CD4-positive, alpha-beta memory T cell (primary cell): Measurements from ENCODE around the gene OSGIN1. TPM values are rescaled to one million over a fixed set of nuclear protein-coding genes. Genes with fewer than 3 reads are reported as not detected.

Experiments used
- CTCF ChIA-PET: fragments of 350-600 bp; sonication (Branson Sonifier 250); formaldehyde crosslinking; loops from one replicate; lab custom pipeline; 2021; ENCODE audit warnings: inconsistent platforms; ENCODE audit not compliant: partially characterized antibody; lab: Charles Lee
- POLR2A ChIA-PET: fragments of 350-600 bp; sonication (Branson Sonifier 250); formaldehyde crosslinking; loops from one replicate; lab custom pipeline; 2021; ENCODE audit not compliant: partially characterized antibody; lab: Charles Lee
- DNase-seq, 5 donors: peaks; one replicate each; pipeline versions ENCODE4 v3.0.0 to v3.0.0-alpha.2; 2020 to 2022; ENCODE audit warnings: mixed read lengths in 1 of 5
- H3K27ac ChIP-seq: one replicate; pipeline ENCODE4 v1.7.0; 2013; ENCODE audit warnings: low read depth, low read length
- H3K27me3 ChIP-seq: 2 replicates; pipeline ENCODE4 v1.7.0; 2013; ENCODE audit warnings: mild to moderate bottlenecking, low read length, moderate library complexity; ENCODE audit not compliant: insufficient read depth
- H3K36me3 ChIP-seq: 2 replicates; pipeline ENCODE4 v1.7.0; 2013; ENCODE audit warnings: mild to moderate bottlenecking, low read length, moderate library complexity; ENCODE audit not compliant: insufficient read depth
- H3K4me1 ChIP-seq: 2 replicates; pipeline ENCODE4 v1.7.0; 2013; ENCODE audit warnings: mild to moderate bottlenecking, low read length, moderate library complexity; ENCODE audit not compliant: insufficient read depth
- H3K4me3 ChIP-seq, 2 donors: one replicate each; pipeline ENCODE4 v1.7.0; 2013; ENCODE audit warnings: low read length in 2 of 2, mild to moderate bottlenecking in 1 of 2
- H3K9me3 ChIP-seq, 2 donors: one replicate each; pipeline ENCODE4 v1.7.0; 2013; ENCODE audit warnings: low read length in 2 of 2, control low read depth in 1 of 2; ENCODE audit not compliant: control insufficient read depth in 1 of 2
- H3K27ac Mint-ChIP-seq, 7 donors: one replicate each; pipeline ENCODE4 v1.8.0; 2020 to 2021; ENCODE audit warnings: mixed read lengths in 7 of 7, mild to moderate bottlenecking in 6 of 7, inconsistent platforms in 3 of 7, moderate library complexity in 3 of 7
- H3K27me3 Mint-ChIP-seq, 2 donors: one replicate each; pipeline ENCODE4 v1.8.0; 2020 to 2021; ENCODE audit warnings: mixed read lengths in 2 of 2
- H3K36me3 Mint-ChIP-seq, 2 donors: one replicate each; pipeline ENCODE4 v1.8.0; 2020 to 2021; ENCODE audit warnings: mixed read lengths in 2 of 2, inconsistent platforms in 1 of 2, mild to moderate bottlenecking in 1 of 2
- H3K4me1 Mint-ChIP-seq, 4 donors: one replicate each; pipeline ENCODE4 v1.8.0; 2020 to 2021; ENCODE audit warnings: mixed read lengths in 4 of 4, mild to moderate bottlenecking in 1 of 4
- H3K4me3 Mint-ChIP-seq, 8 donors: one replicate each; pipeline ENCODE4 v1.8.0; 2020 to 2021; ENCODE audit warnings: mixed read lengths in 8 of 8, mild to moderate bottlenecking in 7 of 8, moderate library complexity in 6 of 8, inconsistent platforms in 3 of 8
- H3K9me3 Mint-ChIP-seq, 8 donors: one replicate each; pipeline ENCODE4 v1.8.0; 2020 to 2021; ENCODE audit warnings: mixed read lengths in 8 of 8, mild to moderate bottlenecking in 5 of 8, inconsistent platforms in 3 of 8, moderate library complexity in 1 of 8
- intact Hi-C: fragments of 100-400 bp; cut with micrococcal nuclease; formaldehyde crosslinking; loops from one replicate; pipeline ENCODE4 v1.15.1; 2023
- polyA plus RNA-seq, 2 donors: library from polyadenylated mRNA; unstranded; fragments of 300-500 nt; fragmentation: Illumina TruSeq; gene quantifications; one replicate each; pipeline ENCODE4 v1.2.3, GENCODE V29; 2021
- total RNA-seq, 2 experiments: library from RNA; stranded (reverse); gene quantifications; one replicate each; pipeline ENCODE4 v1.2.3, GENCODE V29; 2021

OSGIN1 gene
- total and polyA plus RNA-seq, 4 experiments from 2014 or later, result 0.28 to 1.2 (median 1.1) TPM; not detected in 1

DNA sequence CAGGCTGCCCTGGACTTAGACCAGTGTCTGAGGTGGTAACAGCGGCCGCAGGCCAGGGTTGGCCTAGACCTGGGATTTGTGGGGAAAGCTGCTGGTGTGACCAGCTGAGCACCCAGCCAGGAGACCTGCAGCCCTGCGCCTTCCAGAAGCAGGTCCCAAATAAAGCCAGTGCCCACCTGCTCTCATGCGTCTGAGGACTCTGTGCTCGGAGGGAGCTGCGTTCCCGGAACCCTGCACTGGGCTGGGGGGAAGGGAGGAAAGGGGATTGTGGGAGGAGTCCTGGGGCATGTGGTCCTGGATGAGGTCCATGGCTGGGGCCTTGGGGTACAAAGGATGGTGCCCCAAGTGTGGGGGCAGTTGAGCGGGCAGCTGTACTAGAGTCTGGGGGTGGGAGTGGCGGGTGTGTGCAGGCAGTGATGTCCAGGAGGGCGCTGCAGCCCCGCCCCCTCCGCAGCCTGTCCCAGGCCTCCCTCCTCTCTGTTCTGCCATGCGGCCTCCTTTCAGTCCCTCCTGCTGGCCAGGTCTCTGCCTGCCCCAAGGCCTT is 13.2 kb downstream of the OSGIN1 start:
- Mint-ChIP-seq H3K27me3 (peaks cover 5 to 11% of the 10 kb centered on the region in 2 donors), H3K36me3 (no peaks in the 10 kb centered on the region), H3K27ac (no peak overlapping the region), H3K9me3 (peaks cover 0 to 2% (median 0%) of the 10 kb centered on the region in 8 donors), H3K4me3 (no peak overlapping the region), H3K4me1 (peaks cover 0 to 4% (median 2%) of the 10 kb centered on the region in 4 donors)
- DNase-seq, result no peak
- Histone ChIP-seq H3K9me3 (no peaks in the 10 kb centered on the region), H3K36me3 (no peaks in the 10 kb centered on the region), H3K4me1 (no peaks in the 10 kb centered on the region), H3K4me3 (no peak overlapping the region), H3K27me3 (no peaks in the 10 kb centered on the region), H3K27ac (no peak overlapping the region)
- POLR2A ChIA-PET, result no interaction called here
- intact Hi-C loops, result no loop called here
- CTCF ChIA-PET, result interaction anchor here (1.1 kb wide), 1 partner anchor 10 kb away, joined by 3 read pairs; no protein-coding TSS in a partner anchor

DNA sequence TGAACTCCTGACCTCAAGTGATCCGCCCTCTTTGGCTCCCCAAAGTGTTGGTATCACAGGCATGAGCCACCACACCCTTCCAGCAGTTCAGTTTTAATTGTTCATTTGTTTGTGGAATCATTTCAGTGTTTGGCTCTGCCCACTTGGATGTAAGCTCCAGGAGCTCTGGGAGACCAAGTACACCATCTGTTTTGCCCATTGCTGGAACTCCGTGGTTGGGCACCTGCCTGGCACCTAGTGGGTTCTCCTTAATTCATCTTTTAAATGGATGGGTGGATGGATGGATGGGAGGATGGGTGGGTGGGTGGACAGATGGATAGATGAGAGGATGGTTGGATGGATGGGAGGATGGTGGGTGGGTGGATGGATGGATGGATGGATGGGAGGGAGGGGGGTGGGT is 14.1 kb downstream of the OSGIN1 start:
- no peaks in the 10 kb centered on the region for H3K4me1 ChIP-seq
- no peak overlapping the region for H3K4me3 Mint-ChIP-seq
- H3K27me3 ChIP-seq, result no peaks in the 10 kb centered on the region
- H3K27ac ChIP-seq, result no peak overlapping the region
- POLR2A ChIA-PET, result no interaction called here
- H3K4me1 Mint-ChIP-seq, result peaks cover 0 to 4% (median 2%) of the 10 kb centered on the region in 4 donors
- no peak overlapping the region for H3K27ac Mint-ChIP-seq
- H3K36me3 Mint-ChIP-seq, result no peaks in the 10 kb centered on the region
- H3K9me3 Mint-ChIP-seq, result peaks cover 0 to 2% (median 0%) of the 10 kb centered on the region in 8 donors
- no peaks in the 10 kb centered on the region for H3K36me3 ChIP-seq
- no peak for DNase-seq
- no peak overlapping the region for H3K4me3 ChIP-seq
- peaks cover 5 to 11% of the 10 kb centered on the region in 2 donors for H3K27me3 Mint-ChIP-seq
- CTCF ChIA-PET, result no interaction called here
- intact Hi-C loops, result no loop called here
- H3K9me3 ChIP-seq, result no peaks in the 10 kb centered on the region

DNA sequence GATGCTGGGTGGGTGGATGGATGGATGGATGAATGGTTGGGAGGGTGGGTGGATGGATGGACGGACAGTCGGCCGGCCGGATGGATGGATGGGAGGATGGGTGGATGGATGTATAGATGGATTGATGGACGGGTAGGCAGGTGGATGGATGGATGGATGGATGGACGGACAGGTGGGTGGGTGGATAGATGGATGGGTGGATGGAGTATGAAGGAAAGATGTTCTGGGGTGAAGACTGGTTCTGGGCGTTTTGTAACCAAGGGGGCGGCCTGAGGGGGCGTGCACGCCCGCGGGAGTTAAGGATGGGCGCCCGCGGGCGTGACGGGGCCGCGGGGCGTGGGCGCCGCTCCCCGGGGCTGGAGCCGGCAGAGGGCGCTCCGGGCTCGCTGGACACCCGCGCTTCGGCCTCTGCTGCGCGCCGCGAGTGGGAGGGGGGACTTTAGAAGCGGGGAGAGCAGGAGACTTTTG is 14.8 kb downstream of the OSGIN1 start, which contains the start of gene NECAB2:
Gene NECAB2 (plus strand): TSS at position 407 of the 468 bp plus-strand sequence. CDS start 405 bp downstream, outside the sequence.
- Histone ChIP-seq H3K36me3 (no peaks in the 10 kb centered on the region), H3K27ac (no peak within 1 kb of the TSS), H3K9me3 (no peaks in the 10 kb centered on the region), H3K4me3 (no peak within 1 kb of the TSS), H3K4me1 (no peaks in the 10 kb centered on the region), H3K27me3 (no peaks in the 10 kb centered on the region)
- H3K4me3 Mint-ChIP-seq, result peak within 1 kb of the TSS; percentile 30 to 80 (median 42)
- no peak for DNase-seq
- H3K36me3 Mint-ChIP-seq, result no peaks in the 10 kb centered on the region
- intact Hi-C loops, result no loop called here
- H3K27ac Mint-ChIP-seq, result peak within 1 kb of the TSS in 1 of 7 donors; percentile 12
- POLR2A ChIA-PET, result no interaction called here
- H3K27me3 Mint-ChIP-seq, result peaks cover 5 to 13% of the 10 kb centered on the region in 2 donors
- H3K4me1 Mint-ChIP-seq, result peaks cover 0 to 4% (median 2%) of the 10 kb centered on the region in 4 donors
- peaks cover 0 to 2% (median 0%) of the 10 kb centered on the region in 8 donors for H3K9me3 Mint-ChIP-seq
- CTCF ChIA-PET, result no interaction called here

DNA sequence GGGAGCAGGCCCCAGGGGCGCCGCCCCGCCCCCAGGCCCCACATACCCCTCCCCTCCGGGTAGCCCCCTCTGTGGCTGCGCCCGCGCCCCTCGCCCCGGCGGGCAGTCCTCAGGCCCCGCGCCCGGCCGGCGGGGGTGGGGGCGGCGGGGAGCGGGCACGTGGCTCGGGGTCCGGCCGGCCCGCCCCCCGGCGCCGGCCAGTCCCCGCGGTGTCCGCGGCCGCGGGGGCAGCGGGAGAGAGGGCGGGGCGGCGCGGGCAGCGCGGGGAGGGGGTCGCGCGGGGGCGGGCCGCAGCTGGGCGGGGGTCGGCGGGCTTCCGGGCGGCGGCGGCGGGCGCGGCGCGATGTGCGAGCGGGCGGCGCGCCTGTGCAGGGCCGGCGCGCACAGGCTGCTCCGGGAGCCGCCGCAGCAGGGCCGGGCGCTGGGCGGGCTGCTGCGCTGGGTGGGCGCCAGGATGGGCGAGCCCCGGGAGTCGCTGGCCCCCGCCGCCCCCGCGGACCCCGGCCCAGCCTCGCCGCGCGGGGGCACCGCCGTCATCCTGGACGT is 15.3 kb downstream of the OSGIN1 start:
- no peak overlapping the region for H3K27ac ChIP-seq
- CTCF ChIA-PET, result no interaction called here
- Mint-ChIP-seq H3K4me3 (no peak overlapping the region), H3K27me3 (peaks cover 5 to 13% of the 10 kb centered on the region in 2 donors), H3K4me1 (peaks cover 0 to 4% (median 2%) of the 10 kb centered on the region in 4 donors), H3K27ac (no peak overlapping the region), H3K36me3 (no peaks in the 10 kb centered on the region), H3K9me3 (peaks cover 0 to 2% (median 0%) of the 10 kb centered on the region in 8 donors)
- no peak overlapping the region for H3K4me3 ChIP-seq
- no peaks in the 10 kb centered on the region for H3K36me3 ChIP-seq
- intact Hi-C loops, result no loop called here
- H3K27me3 ChIP-seq, result no peaks in the 10 kb centered on the region
- no peaks in the 10 kb centered on the region for H3K9me3 ChIP-seq
- H3K4me1 ChIP-seq, result no peaks in the 10 kb centered on the region
- DNase-seq, result no peak
- POLR2A ChIA-PET, result no interaction called here

DNA sequence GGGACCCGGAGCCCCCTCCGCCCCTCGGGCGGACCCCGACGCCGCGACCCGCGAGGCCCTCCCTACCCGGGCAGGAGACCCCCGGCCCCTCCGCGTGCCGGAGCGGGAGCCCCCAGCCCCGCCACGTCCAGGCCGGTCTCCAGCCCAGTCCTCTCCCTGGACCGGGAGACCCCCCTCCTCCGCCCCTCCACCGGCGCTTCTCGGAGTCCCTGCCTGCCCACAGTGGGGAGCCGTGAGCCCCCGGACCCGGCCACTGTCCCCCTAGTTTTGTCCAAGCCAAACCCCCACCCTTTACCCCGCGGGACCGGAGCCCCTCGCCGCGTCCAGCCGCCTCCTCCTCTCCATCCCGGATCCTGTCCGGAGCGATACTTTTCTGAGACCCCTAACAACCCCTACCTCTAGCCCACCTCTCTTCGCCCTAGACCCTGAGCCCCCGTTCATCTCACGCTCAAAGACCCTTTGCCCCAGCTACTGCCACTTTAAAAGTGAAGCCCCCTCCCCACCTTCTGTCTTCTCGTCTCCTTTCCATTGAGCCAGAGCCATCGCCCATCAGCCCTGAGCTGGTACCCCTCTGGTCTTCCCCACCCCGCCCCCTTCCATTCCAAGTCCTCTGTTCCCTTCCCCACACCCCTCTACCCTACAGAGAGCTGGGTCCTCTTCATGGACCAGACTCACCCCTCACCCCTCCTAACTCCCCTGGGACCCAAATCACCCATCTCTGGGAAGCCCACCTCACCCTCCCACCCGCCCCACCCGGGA is 16.0 kb downstream of the OSGIN1 start:
- Histone ChIP-seq H3K4me1 (no peaks in the 10 kb centered on the region), H3K27ac (no peak overlapping the region), H3K27me3 (no peaks in the 10 kb centered on the region), H3K36me3 (no peaks in the 10 kb centered on the region), H3K4me3 (no peak overlapping the region), H3K9me3 (no peaks in the 10 kb centered on the region)
- Mint-ChIP-seq H3K27me3 (peaks cover 5 to 13% of the 10 kb centered on the region in 2 donors), H3K9me3 (peaks cover 0 to 2% (median 0%) of the 10 kb centered on the region in 8 donors), H3K4me3 (peak overlapping the region in 1 of 8 donors; percentile 29), H3K27ac (no peak overlapping the region), H3K4me1 (peaks cover 0 to 4% (median 2%) of the 10 kb centered on the region in 4 donors), H3K36me3 (no peaks in the 10 kb centered on the region)
- intact Hi-C loops, result no loop called here
- POLR2A ChIA-PET, result no interaction called here
- CTCF ChIA-PET, result no interaction called here
- DNase-seq, result no peak

DNA sequence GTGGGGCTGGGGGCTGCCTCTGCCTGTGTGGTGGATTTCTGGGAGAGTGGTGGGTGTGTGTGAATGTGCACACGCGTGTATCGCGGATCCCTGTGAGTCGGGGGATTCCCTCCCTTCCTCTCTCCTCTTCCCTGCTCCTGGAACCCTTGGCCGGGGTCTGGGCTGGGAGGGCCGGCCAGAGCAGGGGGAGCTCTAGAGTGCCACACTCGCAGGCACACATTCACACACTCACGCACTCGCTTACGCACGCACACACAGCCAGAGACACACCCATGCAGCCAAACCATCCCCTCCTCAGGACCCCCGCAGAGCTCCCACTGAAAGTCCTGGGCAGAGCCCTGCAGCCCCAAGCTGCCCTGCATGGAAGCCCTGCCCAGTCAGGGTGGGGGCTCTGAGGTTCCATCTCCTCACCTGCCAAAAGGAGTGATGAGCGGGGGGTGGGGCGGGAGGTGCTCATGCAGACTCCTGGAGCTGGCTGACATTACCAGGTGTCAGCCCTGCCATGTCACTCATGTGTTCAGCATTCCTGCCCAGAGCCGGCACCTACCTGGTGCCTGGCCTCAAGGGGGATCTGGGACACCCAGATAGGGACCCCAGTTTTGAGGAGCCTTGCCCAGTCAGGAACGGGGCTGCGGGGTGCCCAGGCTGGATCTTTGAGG is 16.9 kb downstream of the OSGIN1 start:
- POLR2A ChIA-PET, result no interaction called here
- DNase-seq, result no peak
- Histone ChIP-seq H3K27me3 (no peaks in the 10 kb centered on the region), H3K36me3 (no peaks in the 10 kb centered on the region), H3K9me3 (no peaks in the 10 kb centered on the region), H3K4me1 (no peaks in the 10 kb centered on the region), H3K27ac (no peak overlapping the region), H3K4me3 (no peak overlapping the region)
- no peak overlapping the region for H3K27ac Mint-ChIP-seq
- H3K36me3 Mint-ChIP-seq, result no peaks in the 10 kb centered on the region
- CTCF ChIA-PET, result no interaction called here
- H3K9me3 Mint-ChIP-seq, result peaks cover 0 to 2% (median 0%) of the 10 kb centered on the region in 8 donors
- H3K4me3 Mint-ChIP-seq, result no peak overlapping the region
- peaks cover 5 to 12% of the 10 kb centered on the region in 2 donors for H3K27me3 Mint-ChIP-seq
- intact Hi-C loops, result no loop called here
- peaks cover 0 to 4% (median 2%) of the 10 kb centered on the region in 4 donors for H3K4me1 Mint-ChIP-seq

DNA sequence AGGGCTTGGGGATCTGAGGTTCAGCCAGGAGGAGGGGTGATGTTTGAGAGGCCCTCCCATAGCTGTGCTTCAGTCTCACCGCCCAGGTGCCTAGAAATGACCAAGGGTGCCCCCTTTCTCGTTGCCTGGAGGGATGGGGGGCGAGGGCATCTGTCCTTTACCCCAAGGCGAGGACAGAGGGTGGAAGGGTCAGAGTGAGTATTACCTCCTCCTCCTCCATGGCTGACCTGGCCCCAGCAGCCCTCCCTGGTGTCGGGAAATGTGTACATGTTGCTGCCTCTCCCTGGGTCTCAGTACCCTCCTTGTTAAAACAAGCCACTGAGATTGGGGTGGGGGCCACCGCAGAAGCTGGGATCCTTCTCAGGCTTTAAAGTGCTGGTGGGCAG is 17.4 kb downstream of the OSGIN1 start:
- POLR2A ChIA-PET, result no interaction called here
- Histone ChIP-seq H3K4me1 (no peaks in the 10 kb centered on the region), H3K9me3 (no peaks in the 10 kb centered on the region), H3K4me3 (no peak overlapping the region), H3K36me3 (no peaks in the 10 kb centered on the region), H3K27ac (no peak overlapping the region), H3K27me3 (no peaks in the 10 kb centered on the region)
- CTCF ChIA-PET, result no interaction called here
- Mint-ChIP-seq H3K4me3 (no peak overlapping the region), H3K27ac (no peak overlapping the region), H3K4me1 (peaks cover 0 to 4% (median 2%) of the 10 kb centered on the region in 4 donors), H3K9me3 (peaks cover 0 to 2% (median 0%) of the 10 kb centered on the region in 8 donors), H3K27me3 (peaks cover 5 to 12% of the 10 kb centered on the region in 2 donors), H3K36me3 (no peaks in the 10 kb centered on the region)
- intact Hi-C loops, result no loop called here
- no peak for DNase-seq
